Fibroblast of lung (primary cell): ENCODE measurements around the gene EFS. TPM values are rescaled to one million over a fixed set of nuclear protein-coding genes. Genes with fewer than 3 reads are reported as not detected.
"Not testable (repeated sequence)": the region's sequence is repeated elsewhere in the genome, so short reads cannot be mapped to it uniquely, and the experiment has no call there.

Source experiments
- DNase-seq, 2 donors: peaks; one replicate each; pipeline versions ENCODE4 v3.0.0 to v3.0.0-alpha.2; 2010; ENCODE audit warnings: low read depth in 2 of 2
- H2AFZ ChIP-seq: 2 replicates; pipeline ENCODE4 v1.5.1; 2012; ENCODE audit warnings: low read length, control low read depth, inconsistent platforms
- H3K27ac ChIP-seq: 2 replicates; pipeline ENCODE4 v1.5.1; 2011; ENCODE audit warnings: low read length, control low read depth; ENCODE audit not compliant: insufficient read depth
- H3K27me3 ChIP-seq: 2 replicates; pipeline ENCODE4 v1.5.1; 2011; ENCODE audit warnings: mild to moderate bottlenecking, low read length; ENCODE audit not compliant: control insufficient read depth, insufficient read depth
- H3K36me3 ChIP-seq: 2 replicates; pipeline ENCODE4 v1.5.1; 2011; ENCODE audit warnings: low read length; ENCODE audit not compliant: control insufficient read depth, insufficient read depth
- H3K4me1 ChIP-seq: 2 replicates; pipeline ENCODE4 v1.5.1; 2011; ENCODE audit warnings: low read length; ENCODE audit not compliant: control insufficient read depth, insufficient read depth; ENCODE audit errors: extremely low read depth
- H3K4me2 ChIP-seq: 2 replicates; pipeline ENCODE4 v1.5.1; 2011; ENCODE audit warnings: low read length, control low read depth; ENCODE audit not compliant: insufficient read depth; ENCODE audit errors: extremely low read depth
- H3K4me3 ChIP-seq, 4 experiments: fragments of 200-600 bp in 1 of 4; sonication (generic) in 1 of 4; replicated peaks in 1 of 4; 2 replicates each; pipeline ENCODE4 v1.5.1; 2011 to 2016; ENCODE audit warnings: low read length in 4 of 4, low read depth in 3 of 4, mild to moderate bottlenecking in 3 of 4, control low read depth in 2 of 4, inconsistent platforms in 1 of 4, mixed read lengths in 1 of 4; ENCODE audit not compliant: insufficient read depth in 1 of 4; ENCODE audit errors: control extremely low read depth in 1 of 4
- H3K79me2 ChIP-seq: 2 replicates; pipeline ENCODE4 v1.5.1; 2012; ENCODE audit warnings: mild to moderate bottlenecking, low read length, inconsistent platforms; ENCODE audit not compliant: control insufficient read depth, insufficient read depth
- H3K9ac ChIP-seq: 2 replicates; pipeline ENCODE4 v1.5.1; 2011; ENCODE audit warnings: mild to moderate bottlenecking, low read length, control low read depth; ENCODE audit not compliant: insufficient read depth
- H3K9me3 ChIP-seq: 2 replicates; pipeline ENCODE4 v1.5.1; 2012; ENCODE audit warnings: low read depth, low read length; ENCODE audit not compliant: control insufficient read depth, insufficient read depth
- H4K20me1 ChIP-seq: 2 replicates; pipeline ENCODE4 v1.5.1; 2011; ENCODE audit warnings: low read length; ENCODE audit not compliant: control insufficient read depth, insufficient read depth; ENCODE audit errors: extremely low read depth
- EZH2 ChIP-seq: IDR thresholded peaks from 2 replicates; pipeline ENCODE4 v1.5.1; 2012; ENCODE audit warnings: low read length, control low read depth, mild to moderate bottlenecking; ENCODE audit errors: missing control alignments
- polyA plus RNA-seq, 2 donors: library from polyadenylated mRNA; depleted of rRNA in 1 of 2; stranded (reverse) in 1 of 2; unstranded in 1 of 2; fragments of >200 nt; gene quantifications; 2 replicates each; pipeline ENCODE4 v1.2.1, GENCODE V29; 2011 to 2012; ENCODE audit warnings: missing spikeins in 1 of 2
- total RNA-seq: library from RNA; depleted of rRNA; stranded (reverse); fragments of >200 nt; gene quantifications from 2 replicates; pipeline ENCODE4 v1.2.1, GENCODE V29; 2014
- TF ChIP-seq, protein P1 (sequence below), 2 donors: IDR thresholded peaks in 1 of 2; conservative IDR thresholded peaks in 1 of 2; 1 replicate in 1 of 2; 2 replicates in 1 of 2; pipeline ENCODE4 v1.5.1; 2011 to 2012; ENCODE audit warnings: low read length in 2 of 2, control low read depth in 1 of 2, inconsistent platforms in 1 of 2, low read depth in 1 of 2, mild to moderate bottlenecking in 1 of 2

Gene EFS
- total and polyA plus RNA-seq, 2 donors (not counting 1 experiment from before 2014, with no cell fraction given) = 2.3 to 12.2 TPM

- Histone ChIP-seq H3K9ac (no peak overlapping the region), H3K79me2 (no peaks in the 10 kb centered on the region), H2AFZ (no peak overlapping the region), H3K4me1 (no peaks in the 10 kb centered on the region), H4K20me1 (no peaks in the 10 kb centered on the region), H3K4me3 (no peak overlapping the region), H3K4me2 (no peak overlapping the region), H3K9me3 (no peaks in the 10 kb centered on the region), H3K27me3 (peaks cover 3% of the 10 kb centered on the region), H3K36me3 (no peaks in the 10 kb centered on the region), H3K27ac (no peak overlapping the region)
- no peak for TF ChIP-seq EZH2
- TF ChIP-seq, protein P1, sequence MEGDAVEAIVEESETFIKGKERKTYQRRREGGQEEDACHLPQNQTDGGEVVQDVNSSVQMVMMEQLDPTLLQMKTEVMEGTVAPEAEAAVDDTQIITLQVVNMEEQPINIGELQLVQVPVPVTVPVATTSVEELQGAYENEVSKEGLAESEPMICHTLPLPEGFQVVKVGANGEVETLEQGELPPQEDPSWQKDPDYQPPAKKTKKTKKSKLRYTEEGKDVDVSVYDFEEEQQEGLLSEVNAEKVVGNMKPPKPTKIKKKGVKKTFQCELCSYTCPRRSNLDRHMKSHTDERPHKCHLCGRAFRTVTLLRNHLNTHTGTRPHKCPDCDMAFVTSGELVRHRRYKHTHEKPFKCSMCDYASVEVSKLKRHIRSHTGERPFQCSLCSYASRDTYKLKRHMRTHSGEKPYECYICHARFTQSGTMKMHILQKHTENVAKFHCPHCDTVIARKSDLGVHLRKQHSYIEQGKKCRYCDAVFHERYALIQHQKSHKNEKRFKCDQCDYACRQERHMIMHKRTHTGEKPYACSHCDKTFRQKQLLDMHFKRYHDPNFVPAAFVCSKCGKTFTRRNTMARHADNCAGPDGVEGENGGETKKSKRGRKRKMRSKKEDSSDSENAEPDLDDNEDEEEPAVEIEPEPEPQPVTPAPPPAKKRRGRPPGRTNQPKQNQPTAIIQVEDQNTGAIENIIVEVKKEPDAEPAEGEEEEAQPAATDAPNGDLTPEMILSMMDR (conservative IDR thresholded peaks at IDR 0.05 in 1 of 2, IDR thresholded peaks at IDR 0.05 in 1 of 2; ENCODE audit: low read depth in 1 of 2, low read length in 2 of 2) = no peak
- no peak for DNase-seq
These were observed 22.0 kb upstream of the EFS start for GRCh38 chr14:23386999-23387398.

DNA sequence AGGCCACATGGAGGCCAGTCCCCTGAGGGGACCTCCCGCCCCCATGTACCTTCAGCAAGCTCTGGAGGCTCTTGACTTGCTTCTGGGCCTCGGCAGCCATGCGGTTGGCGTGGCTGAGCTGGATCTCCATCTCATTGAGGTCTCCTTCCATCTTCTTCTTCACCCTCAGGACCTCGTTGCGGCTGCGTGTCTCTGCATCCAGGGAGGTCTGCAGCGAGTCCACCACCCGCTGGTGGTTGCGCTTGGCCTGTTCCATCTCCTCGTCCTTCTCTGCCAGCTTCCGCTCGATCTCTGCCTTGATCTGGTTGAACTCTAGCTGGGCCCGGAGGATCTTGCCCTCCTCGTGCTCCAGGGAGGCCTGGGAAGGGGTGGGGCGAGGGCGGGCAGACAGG is 21.3 kb upstream of the EFS start:
- not testable (repeated sequence) for H4K20me1 ChIP-seq, H2AFZ ChIP-seq, DNase-seq, H3K27ac ChIP-seq, H3K27me3 ChIP-seq, H3K9me3 ChIP-seq, H3K4me2 ChIP-seq, H3K79me2 ChIP-seq, H3K4me3 ChIP-seq, H3K9ac ChIP-seq, H3K36me3 ChIP-seq, H3K4me1 ChIP-seq

GRCh38 chr14:23385642-23386265 is 20.8 kb upstream of the EFS start:
- no peaks in the 10 kb centered on the region for H3K4me1 ChIP-seq
- no peaks in the 10 kb centered on the region for H4K20me1 ChIP-seq
- no peak overlapping the region for H3K27ac ChIP-seq
- H2AFZ ChIP-seq = no peak overlapping the region
- no peak overlapping the region for H3K9ac ChIP-seq
- no peak for DNase-seq
- TF ChIP-seq, protein P1 (conservative IDR thresholded peaks at IDR 0.05 in 1 of 2, IDR thresholded peaks at IDR 0.05 in 1 of 2; ENCODE audit: low read depth in 1 of 2, low read length in 2 of 2) = no peak
- TF ChIP-seq EZH2 = no peak
- H3K4me3 ChIP-seq = no peak overlapping the region
- no peak overlapping the region for H3K4me2 ChIP-seq
- H3K27me3 ChIP-seq = no peaks in the 10 kb centered on the region
- no peaks in the 10 kb centered on the region for H3K9me3 ChIP-seq
- H3K79me2 ChIP-seq = no peaks in the 10 kb centered on the region
- no peaks in the 10 kb centered on the region for H3K36me3 ChIP-seq
